Measurements from ENCODE around the gene SAMD1. TPM values are rescaled to one million over a fixed set of nuclear protein-coding genes. Genes with fewer than 3 reads are reported as not detected.

The SAMD1 gene
- total and polyA plus RNA-seq, 2 of the 13 experiments (the other 11 are each of a cell fraction or from before 2014, with no cell fraction given), result 17.5 to 45.0 TPM

DNA sequence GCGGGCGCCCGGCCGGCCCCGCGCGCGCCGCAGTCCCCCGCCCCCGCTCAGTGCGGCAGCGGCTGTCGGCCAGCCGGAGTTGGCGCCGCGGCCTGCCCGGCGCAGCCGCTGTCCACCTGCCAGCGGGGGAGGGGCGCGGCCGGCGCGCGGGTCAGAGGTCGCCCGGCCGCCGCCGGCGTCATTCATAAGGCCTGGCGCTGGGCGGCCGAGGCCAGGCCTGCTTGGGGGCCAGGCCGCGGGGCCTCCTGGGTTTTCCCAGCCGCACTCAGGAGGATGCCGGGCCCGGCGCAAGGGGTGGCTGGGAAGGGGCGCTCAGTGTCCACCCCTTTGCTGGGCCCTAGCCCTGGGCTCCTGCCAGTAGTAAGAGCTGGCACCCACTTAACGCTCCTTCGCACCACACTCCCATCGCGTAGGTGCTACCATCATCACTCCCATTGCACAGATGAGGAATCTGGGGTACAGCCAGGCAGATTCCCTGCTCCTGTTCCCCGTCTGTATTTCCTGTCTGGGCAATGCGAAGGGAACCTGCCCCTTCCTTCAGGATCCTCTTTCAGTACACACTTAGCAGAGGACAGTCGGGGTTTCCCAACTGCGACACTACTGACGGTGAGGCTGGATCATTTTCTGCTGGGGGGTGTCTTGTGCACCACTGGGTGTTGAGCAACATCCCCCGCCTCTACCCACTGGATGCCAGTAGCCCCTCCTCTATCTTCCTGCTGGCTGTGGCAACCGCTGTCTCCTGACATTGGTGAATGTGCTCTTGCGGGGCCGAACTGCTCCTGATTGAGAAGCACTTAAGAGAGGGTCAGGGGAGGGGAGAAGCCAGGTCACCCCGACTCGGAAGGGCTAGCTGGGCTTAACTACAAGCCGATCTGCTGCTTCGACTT is 27.9 kb upstream of the SAMD1 start (continued):
- TF ChIP-seq, protein P1, sequence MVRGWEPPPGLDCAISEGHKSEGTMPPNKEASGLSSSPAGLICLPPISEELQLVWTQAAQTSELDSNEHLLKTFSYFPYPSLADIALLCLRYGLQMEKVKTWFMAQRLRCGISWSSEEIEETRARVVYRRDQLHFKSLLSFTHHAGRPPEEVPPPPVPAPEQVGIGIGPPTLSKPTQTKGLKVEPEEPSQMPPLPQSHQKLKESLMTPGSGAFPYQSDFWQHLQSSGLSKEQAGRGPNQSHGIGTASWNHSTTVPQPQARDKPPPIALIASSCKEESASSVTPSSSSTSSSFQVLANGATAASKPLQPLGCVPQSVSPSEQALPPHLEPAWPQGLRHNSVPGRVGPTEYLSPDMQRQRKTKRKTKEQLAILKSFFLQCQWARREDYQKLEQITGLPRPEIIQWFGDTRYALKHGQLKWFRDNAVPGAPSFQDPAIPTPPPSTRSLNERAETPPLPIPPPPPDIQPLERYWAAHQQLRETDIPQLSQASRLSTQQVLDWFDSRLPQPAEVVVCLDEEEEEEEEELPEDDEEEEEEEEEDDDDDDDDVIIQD (CRISPR knock-in tag; IDR thresholded peaks at IDR 0.05; ENCODE audit: low read depth), result peak; percentile 43; the same call in 1 of the 2 replicates
- TF ChIP-seq, protein P2, sequence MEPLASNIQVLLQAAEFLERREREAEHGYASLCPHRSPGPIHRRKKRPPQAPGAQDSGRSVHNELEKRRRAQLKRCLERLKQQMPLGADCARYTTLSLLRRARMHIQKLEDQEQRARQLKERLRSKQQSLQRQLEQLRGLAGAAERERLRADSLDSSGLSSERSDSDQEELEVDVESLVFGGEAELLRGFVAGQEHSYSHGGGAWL (CRISPR knock-in tag; IDR thresholded peaks at IDR 0.05), result peak; percentile 39; the same call in 1 of the 2 replicates
- peak; percentile 77; the same call in 1 of the 2 replicates for TF ChIP-seq HIVEP1 (CRISPR knock-in tag; IDR thresholded peaks at IDR 0.05)
- TF ChIP-seq, protein P3, sequence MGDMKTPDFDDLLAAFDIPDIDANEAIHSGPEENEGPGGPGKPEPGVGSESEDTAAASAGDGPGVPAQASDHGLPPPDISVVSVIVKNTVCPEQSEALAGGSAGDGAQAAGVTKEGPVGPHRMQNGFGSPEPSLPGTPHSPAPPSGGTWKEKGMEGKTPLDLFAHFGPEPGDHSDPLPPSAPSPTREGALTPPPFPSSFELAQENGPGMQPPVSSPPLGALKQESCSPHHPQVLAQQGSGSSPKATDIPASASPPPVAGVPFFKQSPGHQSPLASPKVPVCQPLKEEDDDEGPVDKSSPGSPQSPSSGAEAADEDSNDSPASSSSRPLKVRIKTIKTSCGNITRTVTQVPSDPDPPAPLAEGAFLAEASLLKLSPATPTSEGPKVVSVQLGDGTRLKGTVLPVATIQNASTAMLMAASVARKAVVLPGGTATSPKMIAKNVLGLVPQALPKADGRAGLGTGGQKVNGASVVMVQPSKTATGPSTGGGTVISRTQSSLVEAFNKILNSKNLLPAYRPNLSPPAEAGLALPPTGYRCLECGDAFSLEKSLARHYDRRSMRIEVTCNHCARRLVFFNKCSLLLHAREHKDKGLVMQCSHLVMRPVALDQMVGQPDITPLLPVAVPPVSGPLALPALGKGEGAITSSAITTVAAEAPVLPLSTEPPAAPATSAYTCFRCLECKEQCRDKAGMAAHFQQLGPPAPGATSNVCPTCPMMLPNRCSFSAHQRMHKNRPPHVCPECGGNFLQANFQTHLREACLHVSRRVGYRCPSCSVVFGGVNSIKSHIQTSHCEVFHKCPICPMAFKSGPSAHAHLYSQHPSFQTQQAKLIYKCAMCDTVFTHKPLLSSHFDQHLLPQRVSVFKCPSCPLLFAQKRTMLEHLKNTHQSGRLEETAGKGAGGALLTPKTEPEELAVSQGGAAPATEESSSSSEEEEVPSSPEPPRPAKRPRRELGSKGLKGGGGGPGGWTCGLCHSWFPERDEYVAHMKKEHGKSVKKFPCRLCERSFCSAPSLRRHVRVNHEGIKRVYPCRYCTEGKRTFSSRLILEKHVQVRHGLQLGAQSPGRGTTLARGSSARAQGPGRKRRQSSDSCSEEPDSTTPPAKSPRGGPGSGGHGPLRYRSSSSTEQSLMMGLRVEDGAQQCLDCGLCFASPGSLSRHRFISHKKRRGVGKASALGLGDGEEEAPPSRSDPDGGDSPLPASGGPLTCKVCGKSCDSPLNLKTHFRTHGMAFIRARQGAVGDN (CRISPR knock-in tag; IDR thresholded peaks at IDR 0.05), result peak; percentile 90
- TF ChIP-seq RELA (CRISPR knock-in tag; IDR thresholded peaks at IDR 0.05), result 0 out of 2 replicates have a peak, but pooled peaks have one; percentile 13
- TF ChIP-seq, protein P4, sequence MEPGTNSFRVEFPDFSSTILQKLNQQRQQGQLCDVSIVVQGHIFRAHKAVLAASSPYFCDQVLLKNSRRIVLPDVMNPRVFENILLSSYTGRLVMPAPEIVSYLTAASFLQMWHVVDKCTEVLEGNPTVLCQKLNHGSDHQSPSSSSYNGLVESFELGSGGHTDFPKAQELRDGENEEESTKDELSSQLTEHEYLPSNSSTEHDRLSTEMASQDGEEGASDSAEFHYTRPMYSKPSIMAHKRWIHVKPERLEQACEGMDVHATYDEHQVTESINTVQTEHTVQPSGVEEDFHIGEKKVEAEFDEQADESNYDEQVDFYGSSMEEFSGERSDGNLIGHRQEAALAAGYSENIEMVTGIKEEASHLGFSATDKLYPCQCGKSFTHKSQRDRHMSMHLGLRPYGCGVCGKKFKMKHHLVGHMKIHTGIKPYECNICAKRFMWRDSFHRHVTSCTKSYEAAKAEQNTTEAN (CRISPR knock-in tag; conservative IDR thresholded peaks at IDR 0.05), result peak; percentile 74; the same call in 1 of the 2 replicates
- TF ChIP-seq GATA4 (IDR thresholded peaks at IDR 0.05; ENCODE audit: borderline replicate concordance, low read depth), result 0 out of 2 replicates have a peak, but pooled peaks have one; percentile 14
- 0 out of 2 replicates have a peak, but pooled peaks have one; percentile 68 for TF ChIP-seq ZSCAN31 (CRISPR knock-in tag; IDR thresholded peaks at IDR 0.05; ENCODE audit: low read depth)
- TF ChIP-seq BRD4 (CRISPR knock-in tag; IDR thresholded peaks at IDR 0.05), result no peak
- TF ChIP-seq KAT8 (CRISPR knock-in tag; IDR thresholded peaks at IDR 0.05), result 0 out of 2 replicates have a peak, but pooled peaks have one; percentile 33
- TF ChIP-seq ZNF614 (CRISPR knock-in tag; IDR thresholded peaks at IDR 0.05; ENCODE audit: borderline replicate concordance), result 0 out of 2 replicates have a peak, but pooled peaks have one; percentile 23
- TF ChIP-seq NR2F2 (IDR thresholded peaks at IDR 0.05; ENCODE audit: borderline replicate concordance, low read depth), result peak; percentile 43; the same call in 1 of the 2 replicates
- TF ChIP-seq IRF2 (CRISPR knock-in tag; IDR thresholded peaks at IDR 0.05), result no peak; the same call in 1 of the 2 replicates
- TF ChIP-seq SAFB2 (CRISPR knock-in tag; IDR thresholded peaks at IDR 0.05; ENCODE audit: borderline replicate concordance, low read depth), result 0 out of 2 replicates have a peak, but pooled peaks have one; percentile 16
- TF ChIP-seq AGO2 (optimal IDR thresholded peaks at IDR 0.05; ENCODE audit: low read depth, low read length), result peak; percentile 73
- TF ChIP-seq ZFP37 (CRISPR knock-in tag; IDR thresholded peaks at IDR 0.05; ENCODE audit: borderline replicate concordance), result 0 out of 2 replicates have a peak, but pooled peaks have one; percentile 29
- TF ChIP-seq MEIS2 (CRISPR knock-in tag; IDR thresholded peaks at IDR 0.05), result peak; percentile 15; the same call in 1 of the 2 replicates
- no peak for TF ChIP-seq STAG1 (CRISPR knock-in tag; IDR thresholded peaks at IDR 0.05)
- TF ChIP-seq, protein P5, sequence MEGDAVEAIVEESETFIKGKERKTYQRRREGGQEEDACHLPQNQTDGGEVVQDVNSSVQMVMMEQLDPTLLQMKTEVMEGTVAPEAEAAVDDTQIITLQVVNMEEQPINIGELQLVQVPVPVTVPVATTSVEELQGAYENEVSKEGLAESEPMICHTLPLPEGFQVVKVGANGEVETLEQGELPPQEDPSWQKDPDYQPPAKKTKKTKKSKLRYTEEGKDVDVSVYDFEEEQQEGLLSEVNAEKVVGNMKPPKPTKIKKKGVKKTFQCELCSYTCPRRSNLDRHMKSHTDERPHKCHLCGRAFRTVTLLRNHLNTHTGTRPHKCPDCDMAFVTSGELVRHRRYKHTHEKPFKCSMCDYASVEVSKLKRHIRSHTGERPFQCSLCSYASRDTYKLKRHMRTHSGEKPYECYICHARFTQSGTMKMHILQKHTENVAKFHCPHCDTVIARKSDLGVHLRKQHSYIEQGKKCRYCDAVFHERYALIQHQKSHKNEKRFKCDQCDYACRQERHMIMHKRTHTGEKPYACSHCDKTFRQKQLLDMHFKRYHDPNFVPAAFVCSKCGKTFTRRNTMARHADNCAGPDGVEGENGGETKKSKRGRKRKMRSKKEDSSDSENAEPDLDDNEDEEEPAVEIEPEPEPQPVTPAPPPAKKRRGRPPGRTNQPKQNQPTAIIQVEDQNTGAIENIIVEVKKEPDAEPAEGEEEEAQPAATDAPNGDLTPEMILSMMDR (CRISPR knock-in tag; IDR thresholded peaks at IDR 0.05), result 0 out of 2 replicates have a peak, but pooled peaks have one; percentile 15
